HEK293 (cell line): ENCODE results near the gene NECAB3.

ENCODE experiments used
- CTCF ChIA-PET: fragments of 350-600 bp; formaldehyde crosslinking; extraction: SDS; loops from one replicate; lab custom pipeline; 2021; ENCODE audit warnings: antibody characterized with exemption; lab: Yijun Ruan, JAX
- POLR2A ChIA-PET: fragments of 300-600 bp; formaldehyde crosslinking; extraction: SDS; loops from one replicate; lab custom pipeline; 2020; ENCODE audit warnings: antibody characterized with exemption, inconsistent platforms; lab: Yijun Ruan, JAX
- H3K27ac ChIP-seq: fragments of 200-500 bp; sonication (Bioruptor generic); 2 replicates; pipeline ENCODE4 v1.5.1; 2014; ENCODE audit warnings: low read depth, low read length, control low read depth, inconsistent platforms; ENCODE audit errors: extremely low read depth
- H3K36me3 ChIP-seq, 2 experiments: fragments of 200-500 bp in 1 of 2; sonication (Bioruptor generic) in 1 of 2; 1 replicate in 1 of 2; 2 replicates in 1 of 2; pipeline ENCODE4 v1.5.1; 2014 to 2017; ENCODE audit warnings: inconsistent platforms in 2 of 2, low read length in 2 of 2; ENCODE audit not compliant: control insufficient read depth in 2 of 2, insufficient read depth in 1 of 2
- H3K4me1 ChIP-seq: fragments of 200-500 bp; sonication (Bioruptor generic); 2 replicates; pipeline ENCODE4 v1.5.1; 2014; ENCODE audit warnings: mild to moderate bottlenecking, low read length, inconsistent platforms; ENCODE audit not compliant: control insufficient read depth, insufficient read depth
- H3K4me3 ChIP-seq: 2 replicates; pipeline ENCODE4 v1.5.1; 2011; ENCODE audit warnings: low read depth, mild to moderate bottlenecking, control low read depth, low read length, moderate library complexity
- H3K9me3 ChIP-seq: fragments of 200-500 bp; sonication (Bioruptor generic); 2 replicates; pipeline ENCODE4 v1.5.1; 2014; ENCODE audit warnings: low read depth, low read length, inconsistent platforms; ENCODE audit not compliant: control insufficient read depth, insufficient read depth
- KLF7 ChIP-seq: fragments of 450-650 bp; formaldehyde crosslinking; IDR thresholded peaks from 2 replicates; pipeline ENCODE4 v1.5.1; 2016; ENCODE audit warnings: missing biosample characterization, missing genetic modification characterization, borderline replicate concordance
- REST ChIP-seq: fragments of 450-650 bp; formaldehyde crosslinking; IDR thresholded peaks from 2 replicates; pipeline ENCODE4 v1.5.1; 2016; ENCODE audit warnings: missing biosample characterization, missing genetic modification characterization
- TRIM28 ChIP-seq: IDR thresholded peaks from 2 replicates; pipeline ENCODE4 v1.6.1; 2011; ENCODE audit warnings: low read length, control low read depth, borderline replicate concordance
- ZEB2 ChIP-seq: fragments of 450-650 bp; formaldehyde crosslinking; IDR thresholded peaks from 2 replicates; pipeline ENCODE4 v1.5.1; 2016; ENCODE audit warnings: missing biosample characterization, missing genetic modification characterization
- ZNF10 ChIP-seq: fragments of 450-650 bp; formaldehyde crosslinking; IDR thresholded peaks from 2 replicates; pipeline ENCODE4 v1.5.1; 2017; ENCODE audit warnings: missing biosample characterization, missing genetic modification characterization
- ZNF280C ChIP-seq: fragments of 450-650 bp; formaldehyde crosslinking; IDR thresholded peaks from 2 replicates; pipeline ENCODE4 v1.5.1; 2016; ENCODE audit warnings: missing biosample characterization, missing genetic modification characterization
- ZNF280D ChIP-seq: fragments of 450-650 bp; formaldehyde crosslinking; IDR thresholded peaks from 2 replicates; pipeline ENCODE4 v1.5.1; 2016; ENCODE audit warnings: missing biosample characterization, missing genetic modification characterization
- ZNF530 ChIP-seq: fragments of 450-650 bp; formaldehyde crosslinking; IDR thresholded peaks from 2 replicates; pipeline ENCODE4 v1.5.1; 2016; ENCODE audit warnings: low read depth, missing biosample characterization, missing genetic modification characterization
- ZNF639 ChIP-seq: fragments of 450-650 bp; formaldehyde crosslinking; IDR thresholded peaks from 2 replicates; pipeline ENCODE4 v1.5.1; 2016; ENCODE audit warnings: missing biosample characterization, missing genetic modification characterization
- ZNF704 ChIP-seq: fragments of 450-650 bp; formaldehyde crosslinking; IDR thresholded peaks from 2 replicates; pipeline ENCODE4 v1.5.1; 2016; ENCODE audit warnings: missing biosample characterization, missing genetic modification characterization
- ZSCAN16 ChIP-seq: fragments of 450-650 bp; formaldehyde crosslinking; IDR thresholded peaks from 2 replicates; pipeline ENCODE4 v1.5.1; 2016; ENCODE audit warnings: missing biosample characterization, missing genetic modification characterization

NECAB3 gene

GRCh38 chr20:33656783-33657703 lies 17.2 kb downstream of the NECAB3 start:
- H3K9me3 ChIP-seq = no peaks in the 10 kb centered on the region
- no peak overlapping the region for H3K4me3 ChIP-seq
- no peak for TF ChIP-seq ZEB2
- no peak for TF ChIP-seq ZSCAN16 (tag by site-specific recombination)
- no peak for TF ChIP-seq ZNF704 (tag by site-specific recombination)
- no peak for TF ChIP-seq ZNF530 (tag by site-specific recombination)
- no peak for TF ChIP-seq ZNF10 (tag by site-specific recombination)
- no peak for TF ChIP-seq REST (tag by site-specific recombination)
- no peak for TF ChIP-seq ZNF639 (tag by site-specific recombination)
- TF ChIP-seq KLF7 = no peak
- TF ChIP-seq TRIM28 = no peak
- TF ChIP-seq ZNF280C = no peak
- no peak for TF ChIP-seq ZNF280D
- no peaks in the 10 kb centered on the region for H3K4me1 ChIP-seq
- no peak overlapping the region for H3K27ac ChIP-seq
- H3K36me3 ChIP-seq = peaks cover 0 to 47% of the 10 kb centered on the region in 2 experiments; a peak in 1 of 3 replicates
- ChIA-PET POLR2A (no interaction called here), CTCF (interaction anchor here (0.5 to 2.6 kb wide), 2 partner anchors 200 to 356 kb away, joined by 3 to 7 read pairs; no protein-coding TSS in a partner anchor)
